H1 (cell line): ENCODE results near the gene LMX1B. TPM values are rescaled to one million over a fixed set of nuclear protein-coding genes. Genes with fewer than 3 reads are reported as not detected.

ENCODE experiments used
- CHD7 ChIP-seq: fragments of 300-600 bp; sonication (generic); IDR thresholded peaks from 2 replicates; pipeline ENCODE4 v1.7.1; 2012; ENCODE audit warnings: low read length, moderate library complexity, mild to moderate bottlenecking, inconsistent platforms; ENCODE audit not compliant: insufficient replicate concordance
- HDAC2 ChIP-seq, 2 experiments: fragments of 300-600 bp in 1 of 2; sonication (generic) in 1 of 2; IDR thresholded peaks; 2 replicates each; pipeline ENCODE4 v1.6.1; 2011 to 2012; ENCODE audit warnings: low read depth in 2 of 2, low read length in 2 of 2, mild to moderate bottlenecking in 2 of 2, moderate library complexity in 2 of 2, borderline replicate concordance in 1 of 2, inconsistent platforms in 1 of 2
- MAFK ChIP-seq: IDR thresholded peaks from 2 replicates; pipeline ENCODE4 v1.6.1; 2012; ENCODE audit warnings: low read depth, mild to moderate bottlenecking, improper control_type of control experiment, low read length
- TAF1 ChIP-seq: IDR thresholded peaks from 2 replicates; pipeline ENCODE4 v1.6.1; 2011; ENCODE audit warnings: mild to moderate bottlenecking, low read depth, low read length
- polyA plus RNA-seq, 7 experiments: library from polyadenylated mRNA; depleted of rRNA in 3 of 7; stranded (reverse) in 5 of 7; unstranded in 2 of 7; fragments of >200 nt in 5 of 7; fragments of 200-250 nt in 2 of 7; gene quantifications; 1 replicate in 5 of 7; 2 replicates in 1 of 7; 4 replicates in 1 of 7; pipeline versions ENCODE4 v1.2.1 to v1.2.3, GENCODE V29; 2011 to 2013; ENCODE audit warnings: missing spikeins in 2 of 7, mixed read lengths in 2 of 7
- total RNA-seq: library from RNA; stranded (reverse); fragmentation: NEBNext Ultra II Directional; extraction: Animal tissue kit (Norgen Biotek cat#: 25700); gene quantifications from 2 replicates; pipeline ENCODE4 v1.2.1, GENCODE V29; 2021

LMX1B gene
- total and polyA plus RNA-seq, 2 of the 8 experiments (the other 6 are each of a cell fraction or from before 2014, with no cell fraction given): 0.09 to 0.37 TPM

- no peak for TF ChIP-seq CHD7
- TF ChIP-seq MAFK: no peak
- 0 out of 2 replicates have a peak, but pooled peaks have one; percentile 7 for TF ChIP-seq TAF1
- TF ChIP-seq HDAC2 (IDR thresholded peaks at IDR 0.05; ENCODE audit: borderline replicate concordance in 1 of 2, low read depth in 2 of 2, low read length in 2 of 2): peak in 1 of 2 experiments; percentile 37; a peak in 1 of 4 replicates
- TF ChIP-seq, all 59 proteins: peak for 5
Observed at GRCh38 chr9:126722252-126722921, 108.7 kb downstream of the LMX1B start (continued).
